ENCODE measurements around the gene PATZ1.
"Not testable (repeated sequence)": the region's sequence is repeated elsewhere in the genome, so short reads cannot be mapped to it uniquely, and the experiment has no call there.

The PATZ1 gene, protein sequence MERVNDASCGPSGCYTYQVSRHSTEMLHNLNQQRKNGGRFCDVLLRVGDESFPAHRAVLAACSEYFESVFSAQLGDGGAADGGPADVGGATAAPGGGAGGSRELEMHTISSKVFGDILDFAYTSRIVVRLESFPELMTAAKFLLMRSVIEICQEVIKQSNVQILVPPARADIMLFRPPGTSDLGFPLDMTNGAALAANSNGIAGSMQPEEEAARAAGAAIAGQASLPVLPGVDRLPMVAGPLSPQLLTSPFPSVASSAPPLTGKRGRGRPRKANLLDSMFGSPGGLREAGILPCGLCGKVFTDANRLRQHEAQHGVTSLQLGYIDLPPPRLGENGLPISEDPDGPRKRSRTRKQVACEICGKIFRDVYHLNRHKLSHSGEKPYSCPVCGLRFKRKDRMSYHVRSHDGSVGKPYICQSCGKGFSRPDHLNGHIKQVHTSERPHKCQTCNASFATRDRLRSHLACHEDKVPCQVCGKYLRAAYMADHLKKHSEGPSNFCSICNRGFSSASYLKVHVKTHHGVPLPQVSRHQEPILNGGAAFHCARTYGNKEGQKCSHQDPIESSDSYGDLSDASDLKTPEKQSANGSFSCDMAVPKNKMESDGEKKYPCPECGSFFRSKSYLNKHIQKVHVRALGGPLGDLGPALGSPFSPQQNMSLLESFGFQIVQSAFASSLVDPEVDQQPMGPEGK

GRCh38 chr22:31346255-31346732 is at the start of gene PATZ1:
Gene PATZ1, minus strand, starts transcription at chr22:31346346. Its CDS starts 744 bp downstream, at chr22:31345602.
- DNase-seq, result peak; percentile 37 to 54

GRCh38 chr22:31394326-31394725 is 48.2 kb upstream of the PATZ1 start:
- DNase-seq, result no peak

- no peak for DNase-seq
These were observed 47.7 kb upstream of the PATZ1 start for GRCh38 chr22:31393893-31394292.

GRCh38 chr22:31378651-31379050 is 32.5 kb upstream of the PATZ1 start:
- DNase-seq, result peak in 1 of 2 donors; percentile 30

- no peak for DNase-seq
These were observed 32.0 kb upstream of the PATZ1 start for GRCh38 chr22:31378123-31378522.

- no peak for DNase-seq
These were observed 31.5 kb upstream of the PATZ1 start for GRCh38 chr22:31377612-31378011.

DNA sequence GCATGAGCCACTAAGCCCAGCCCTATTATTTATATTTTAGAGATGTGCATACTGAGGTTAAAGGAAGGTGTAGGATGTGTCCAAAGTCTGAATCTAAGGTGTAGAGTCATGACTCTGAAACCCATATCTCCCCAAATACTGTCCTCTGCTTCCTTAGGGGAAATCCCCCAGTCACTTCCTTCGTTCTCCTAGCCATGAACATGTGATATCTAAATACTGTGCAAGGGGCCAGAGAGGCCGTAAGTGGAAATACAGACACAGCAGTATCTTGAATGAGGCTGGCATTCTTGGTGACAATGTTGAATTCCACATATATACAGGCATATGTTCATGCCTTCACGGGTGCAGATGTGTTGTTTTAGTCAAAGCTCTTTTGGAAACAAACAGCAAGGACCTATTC is 21.3 kb upstream of the PATZ1 start:
- DNase-seq, result peak; percentile 28 to 48

GRCh38 chr22:31363885-31364465 is 17.8 kb upstream of the PATZ1 start:
- no peak for DNase-seq

GRCh38 chr22:31361743-31362142 is 15.6 kb upstream of the PATZ1 start:
- no peak for DNase-seq

GRCh38 chr22:31360029-31360428 is 13.9 kb upstream of the PATZ1 start:
- DNase-seq, result no peak

GRCh38 chr22:31354515-31354914 is 8.4 kb upstream of the PATZ1 start:
- no peak for DNase-seq

GRCh38 chr22:31350410-31350863 is 4.3 kb upstream of the PATZ1 start:
- DNase-seq, result no peak

DNA sequence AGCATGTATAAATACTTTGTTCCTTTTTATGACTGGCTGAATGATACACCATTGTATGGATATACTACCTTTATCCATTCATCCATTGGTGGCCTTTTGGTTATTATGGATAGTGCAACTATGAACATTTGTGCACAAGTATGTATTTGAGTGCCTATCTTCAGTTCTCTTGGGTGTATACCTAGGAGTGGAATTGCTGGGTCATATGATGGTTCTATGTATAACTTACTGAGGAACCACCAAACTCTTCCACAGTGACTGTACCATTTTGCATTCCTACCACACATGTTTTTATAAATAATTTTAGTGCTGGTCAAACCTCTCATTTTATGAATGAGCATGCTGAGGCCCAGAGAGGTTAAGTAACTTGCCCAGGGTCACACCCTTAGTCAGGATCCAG is 3.8 kb upstream of the PATZ1 start:
- DNase-seq, result no peak

GRCh38 chr22:31348766-31349165 is 2.6 kb upstream of the PATZ1 start:
- DNase-seq, result no peak

- DNase-seq, result not testable (repeated sequence)
These were observed 1.8 kb upstream of the PATZ1 start for GRCh38 chr22:31348009-31348337.

DNA sequence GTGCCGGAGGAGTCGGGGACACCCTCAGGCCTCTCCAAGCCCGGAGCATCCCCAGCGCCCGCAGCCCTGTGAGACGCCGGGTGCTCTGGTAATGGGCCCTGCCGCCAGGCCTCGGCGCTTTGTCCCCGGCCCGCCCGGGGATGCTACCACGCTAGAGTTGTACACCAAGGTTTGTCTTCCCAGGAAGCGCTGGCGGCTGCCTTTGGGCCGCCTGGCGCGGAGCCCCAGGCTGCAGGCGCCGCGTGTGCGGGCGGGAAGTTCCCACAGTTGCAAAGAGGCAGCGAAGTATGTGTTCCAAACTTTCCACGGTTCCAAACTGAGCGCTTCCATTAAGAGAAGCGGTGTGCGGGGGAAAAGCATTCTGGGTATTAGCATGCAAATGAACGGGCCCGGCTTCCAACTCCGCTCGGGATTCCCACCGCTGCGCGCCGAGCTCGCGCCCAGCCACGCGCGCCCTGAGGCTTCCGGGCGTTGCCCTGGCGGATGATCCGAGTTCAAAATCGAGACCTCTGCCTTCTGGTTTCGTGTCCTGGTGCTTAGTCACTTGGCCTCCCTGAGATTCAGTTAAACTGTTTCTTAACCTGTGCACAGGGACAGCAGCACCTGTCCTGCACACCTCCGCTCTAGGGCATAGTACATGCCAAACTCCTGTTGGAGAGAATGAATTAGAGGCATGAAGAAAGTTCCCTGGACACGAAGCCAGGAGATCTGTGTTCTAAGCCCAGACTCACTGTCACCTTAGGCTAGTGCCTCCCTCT is 1.3 kb upstream of the PATZ1 start:
- DNase-seq, result peak; percentile 80 to 85

DNA sequence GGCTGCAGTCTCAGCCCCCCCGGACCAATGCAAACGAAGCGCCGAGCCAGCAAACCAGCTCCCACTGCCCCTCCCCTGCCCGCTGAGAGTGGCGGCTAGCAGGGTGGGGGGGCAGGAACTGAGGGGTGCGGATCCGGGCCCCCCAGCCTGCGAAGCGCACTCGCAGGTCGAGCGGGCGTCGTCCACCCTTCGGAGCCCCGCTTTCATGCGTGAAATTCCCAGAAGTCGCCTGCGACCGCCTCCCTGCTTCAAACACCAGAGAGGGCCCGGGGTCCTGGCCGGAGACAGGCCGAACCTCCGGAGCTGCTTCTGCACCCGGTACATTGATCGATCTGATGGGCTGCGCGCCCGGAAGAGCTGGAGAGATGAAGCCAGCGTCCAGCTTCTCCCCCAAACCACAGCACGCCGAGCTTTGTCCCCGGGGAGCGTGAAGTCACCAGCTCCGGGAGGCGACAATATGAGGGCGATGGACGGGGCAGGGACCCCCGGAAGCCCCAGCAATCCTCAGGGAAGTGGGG is 646 bp upstream of the PATZ1 start:
- no peak for DNase-seq

GRCh38 chr22:31345331-31346254 is 553 bp downstream of the PATZ1 start:
- DNase-seq, result peak; percentile 68 to 84

DNA sequence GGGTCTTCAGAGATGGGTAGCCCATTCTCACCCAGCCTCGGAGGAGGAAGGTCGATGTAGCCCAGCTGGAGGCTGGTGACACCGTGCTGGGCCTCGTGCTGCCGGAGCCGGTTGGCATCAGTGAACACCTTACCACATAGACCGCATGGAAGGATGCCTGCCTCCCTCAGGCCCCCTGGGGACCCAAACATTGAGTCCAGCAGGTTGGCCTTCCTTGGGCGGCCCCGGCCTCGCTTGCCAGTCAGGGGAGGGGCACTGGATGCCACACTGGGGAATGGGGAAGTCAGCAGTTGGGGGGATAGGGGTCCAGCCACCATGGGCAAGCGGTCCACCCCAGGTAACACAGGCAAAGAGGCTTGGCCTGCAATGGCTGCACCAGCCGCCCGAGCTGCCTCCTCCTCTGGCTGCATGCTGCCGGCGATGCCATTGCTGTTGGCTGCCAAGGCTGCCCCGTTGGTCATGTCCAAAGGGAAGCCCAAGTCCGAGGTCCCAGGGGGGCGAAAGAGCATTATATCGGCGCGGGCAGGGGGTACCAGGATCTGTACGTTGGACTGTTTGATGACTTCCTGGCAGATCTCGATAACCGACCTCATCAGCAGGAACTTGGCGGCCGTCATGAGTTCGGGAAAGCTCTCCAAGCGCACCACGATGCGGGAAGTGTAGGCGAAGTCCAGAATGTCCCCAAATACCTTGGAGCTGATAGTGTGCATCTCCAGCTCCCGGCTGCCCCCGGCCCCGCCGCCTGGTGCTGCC is 1.4 kb downstream of the PATZ1 start:
- peak in 1 of 2 donors; percentile 11 for DNase-seq

- no peak for DNase-seq
These were observed 1.9 kb downstream of the PATZ1 start for GRCh38 chr22:31344256-31344577.
